ENCODE measurements around the gene DDX41. TPM values are rescaled to one million over a fixed set of nuclear protein-coding genes. Genes with fewer than 3 reads are reported as not detected.

Gene DDX41
- total RNA-seq, 4 donors from 2014 or later, result 96.5 to 170 (median 130) TPM

GRCh38 chr5:177557041-177557647 lies 40.4 kb upstream of the DDX41 start:
- intact Hi-C loops (cut with DNase I; ENCODE audit: low total_unique reads), result no loop called here
- H3K27ac ChIP-seq, result no peak overlapping the region
- DNase-seq, result peak; percentile 15

GRCh38 chr5:177555665-177556064 lies 38.9 kb upstream of the DDX41 start:
- WGBS, 2 donors (ENCODE audit: low coverage in 1 of 2), result 62 to 93% methylated on average over 2 to 5 of the region's 5 CpGs
- no peak for DNase-seq
- Histone ChIP-seq H3K36me3 (no peaks in the 10 kb centered on the region), H3K4me3 (no peak overlapping the region), H3K9me3 (no peaks in the 10 kb centered on the region), H3K27ac (no peak overlapping the region), H3K4me1 (peaks cover 0 to 22% (median 13%) of the 10 kb centered on the region in 4 donors), H3K27me3 (no peaks in the 10 kb centered on the region)
- intact Hi-C loops (cut with DNase I; ENCODE audit: low total_unique reads), result no loop called here
- in situ Hi-C loops (cut with MboI; ENCODE audit: low pct_ligation_motif_present in 1 of 4, low pct_unique_long_range_greater_than_20kb in 1 of 4, low sequenced_read_pairs in 3 of 4), result no loop called here
- no peak for TF ChIP-seq POLR2A (IDR thresholded peaks at IDR 0.05)
- no peak for TF ChIP-seq CTCF (IDR thresholded peaks at IDR 0.05)
- no peak for TF ChIP-seq EP300 (IDR thresholded peaks at IDR 0.05; ENCODE audit: low read depth)
- no peak for TF ChIP-seq POLR2AphosphoS5 (IDR thresholded peaks at IDR 0.05)

More at GRCh38 chr5:177557041-177557647, 40.4 kb upstream of the DDX41 start:
- no peak overlapping the region for H3K4me3 ChIP-seq
- H3K27me3 ChIP-seq, result no peaks in the 10 kb centered on the region
- H3K9me3 ChIP-seq, result peaks cover 0 to 4% of the 10 kb centered on the region in 2 donors
- in situ Hi-C loops (cut with MboI; ENCODE audit: low pct_ligation_motif_present in 1 of 4, low pct_unique_long_range_greater_than_20kb in 1 of 4, low sequenced_read_pairs in 3 of 4), result no loop called here
- 42 to 63% methylated on average over 1 to 4 of the region's 4 CpGs for WGBS, 2 donors (ENCODE audit: low coverage in 1 of 2)
- no peaks in the 10 kb centered on the region for H3K36me3 ChIP-seq
- TF ChIP-seq POLR2A (IDR thresholded peaks at IDR 0.05), result no peak
- TF ChIP-seq POLR2AphosphoS5 (IDR thresholded peaks at IDR 0.05), result no peak
- no peak for TF ChIP-seq EP300 (IDR thresholded peaks at IDR 0.05; ENCODE audit: low read depth)
- TF ChIP-seq CTCF (IDR thresholded peaks at IDR 0.05), result no peak
- peaks cover 0 to 19% (median 13%) of the 10 kb centered on the region in 4 donors for H3K4me1 ChIP-seq

GRCh38 chr5:177555228-177555627 lies 38.5 kb upstream of the DDX41 start:
- DNase-seq, result no peak
- no peaks in the 10 kb centered on the region for H3K9me3 ChIP-seq
- TF ChIP-seq EP300 (IDR thresholded peaks at IDR 0.05; ENCODE audit: low read depth), result no peak
- peak overlapping the region in 2 of 4 donors; percentile 72 to 93 for H3K4me3 ChIP-seq
- WGBS, 2 donors (ENCODE audit: low coverage in 1 of 2), result 94 to 100% methylated on average over 1 to 2 of the region's 2 CpGs
- intact Hi-C loops (cut with DNase I; ENCODE audit: low total_unique reads) (no loop called here), in situ Hi-C loops (cut with MboI; ENCODE audit: low pct_ligation_motif_present in 1 of 4, low pct_unique_long_range_greater_than_20kb in 1 of 4, low sequenced_read_pairs in 3 of 4) (no loop called here)
- H3K27me3 ChIP-seq, result no peaks in the 10 kb centered on the region
- peaks cover 0 to 22% (median 13%) of the 10 kb centered on the region in 4 donors for H3K4me1 ChIP-seq
- H3K27ac ChIP-seq, result peak overlapping the region in 1 of 4 donors; percentile 92
- no peaks in the 10 kb centered on the region for H3K36me3 ChIP-seq

- H3K9me3 ChIP-seq, result no peaks in the 10 kb centered on the region
- TF ChIP-seq EP300 (IDR thresholded peaks at IDR 0.05; ENCODE audit: low read depth) (no peak), CTCF (IDR thresholded peaks at IDR 0.05) (peak in 4 of 5 experiments; percentile 23 to 60 (median 34)), POLR2AphosphoS5 (IDR thresholded peaks at IDR 0.05) (peak; percentile 28 to 69 (median 47)), POLR2A (IDR thresholded peaks at IDR 0.05) (no peak)
- H3K4me1 ChIP-seq, result peaks cover 0 to 22% (median 13%) of the 10 kb centered on the region in 4 donors
- intact Hi-C loops (cut with DNase I; ENCODE audit: low total_unique reads), result no loop called here
- H3K4me3 ChIP-seq, result peak within 1 kb of the TSS; percentile 72 to 97 (median 86)
- no peaks in the 10 kb centered on the region for H3K36me3 ChIP-seq
- H3K27me3 ChIP-seq, result no peaks in the 10 kb centered on the region
- in situ Hi-C loops (cut with MboI; ENCODE audit: low pct_ligation_motif_present in 1 of 4, low pct_unique_long_range_greater_than_20kb in 1 of 4, low sequenced_read_pairs in 3 of 4), result no loop called here
- H3K27ac ChIP-seq, result peak within 1 kb of the TSS; percentile 83 to 92 (median 87)
- WGBS, 2 donors (ENCODE audit: low coverage in 1 of 2), result 15 to 61% methylated on average over 2 to 29 of the region's 49 CpGs
- peak; percentile 97 for DNase-seq
Observed at GRCh38 chr5:177554474-177555111, 37.8 kb upstream of the DDX41 start, which contains the start of gene FAM193B. Gene FAM193B, minus strand, starts transcription at chr5:177554563. Its CDS starts 105 bp downstream, at chr5:177554458.
